Measurements from ENCODE around the gene ANKS1A. TPM values are rescaled to one million over a fixed set of nuclear protein-coding genes. Genes with fewer than 3 reads are reported as not detected.

Gene ANKS1A
- polyA plus RNA-seq, 2 of the 4 experiments (the other 2 are of a cell fraction), result 3.6 to 5.9 TPM

DNA sequence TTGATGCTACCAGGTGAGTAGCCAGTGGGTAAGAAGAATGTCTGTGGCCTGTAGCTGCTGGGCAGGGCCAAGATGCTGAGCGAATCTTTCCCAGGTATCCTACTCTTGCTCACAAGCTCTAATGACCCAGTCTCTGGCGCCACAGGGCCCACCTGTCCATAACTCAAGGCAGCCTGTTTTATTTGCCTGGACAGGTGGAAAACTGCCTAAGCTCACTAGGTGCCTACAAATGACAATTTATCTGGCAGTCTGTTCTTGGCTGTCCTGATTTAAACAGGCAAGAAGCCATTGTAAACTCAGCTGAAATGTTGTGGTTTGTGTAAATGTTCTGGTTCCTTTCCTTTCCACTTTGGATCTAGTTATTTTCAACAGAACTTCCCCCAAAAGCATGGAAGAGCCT, 138.8 kb downstream of the ANKS1A start (continued):
- TF ChIP-seq NPAS2 (CRISPR knock-in tag; IDR thresholded peaks at IDR 0.05; ENCODE audit: borderline replicate concordance), result no peak
- TF ChIP-seq, protein P1, sequence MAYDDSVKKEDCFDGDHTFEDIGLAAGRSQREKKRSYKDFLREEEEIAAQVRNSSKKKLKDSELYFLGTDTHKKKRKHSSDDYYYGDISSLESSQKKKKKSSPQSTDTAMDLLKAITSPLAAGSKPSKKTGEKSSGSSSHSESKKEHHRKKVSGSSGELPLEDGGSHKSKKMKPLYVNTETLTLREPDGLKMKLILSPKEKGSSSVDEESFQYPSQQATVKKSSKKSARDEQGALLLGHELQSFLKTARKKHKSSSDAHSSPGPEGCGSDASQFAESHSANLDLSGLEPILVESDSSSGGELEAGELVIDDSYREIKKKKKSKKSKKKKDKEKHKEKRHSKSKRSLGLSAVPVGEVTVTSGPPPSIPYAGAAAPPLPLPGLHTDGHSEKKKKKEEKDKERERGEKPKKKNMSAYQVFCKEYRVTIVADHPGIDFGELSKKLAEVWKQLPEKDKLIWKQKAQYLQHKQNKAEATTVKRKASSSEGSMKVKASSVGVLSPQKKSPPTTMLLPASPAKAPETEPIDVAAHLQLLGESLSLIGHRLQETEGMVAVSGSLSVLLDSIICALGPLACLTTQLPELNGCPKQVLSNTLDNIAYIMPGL (CRISPR knock-in tag; IDR thresholded peaks at IDR 0.05; ENCODE audit: borderline replicate concordance), result no peak
- no peak for TF ChIP-seq ZNF302 (CRISPR knock-in tag; IDR thresholded peaks at IDR 0.05)
- TF ChIP-seq, protein P2, sequence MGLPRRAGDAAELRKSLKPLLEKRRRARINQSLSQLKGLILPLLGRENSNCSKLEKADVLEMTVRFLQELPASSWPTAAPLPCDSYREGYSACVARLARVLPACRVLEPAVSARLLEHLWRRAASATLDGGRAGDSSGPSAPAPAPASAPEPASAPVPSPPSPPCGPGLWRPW (IDR thresholded peaks at IDR 0.05), result no peak
- no peak for TF ChIP-seq FOSL2 (IDR thresholded peaks at IDR 0.05)
- TF ChIP-seq FOSL2 (CRISPR knock-in tag; IDR thresholded peaks at IDR 0.05), result no peak
- no peak for TF ChIP-seq KDM5A (IDR thresholded peaks at IDR 0.05)
- TF ChIP-seq, protein P3, sequence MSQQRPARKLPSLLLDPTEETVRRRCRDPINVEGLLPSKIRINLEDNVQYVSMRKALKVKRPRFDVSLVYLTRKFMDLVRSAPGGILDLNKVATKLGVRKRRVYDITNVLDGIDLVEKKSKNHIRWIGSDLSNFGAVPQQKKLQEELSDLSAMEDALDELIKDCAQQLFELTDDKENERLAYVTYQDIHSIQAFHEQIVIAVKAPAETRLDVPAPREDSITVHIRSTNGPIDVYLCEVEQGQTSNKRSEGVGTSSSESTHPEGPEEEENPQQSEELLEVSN (IDR thresholded peaks at IDR 0.05; ENCODE audit: borderline replicate concordance, low read depth), result no peak

DNA sequence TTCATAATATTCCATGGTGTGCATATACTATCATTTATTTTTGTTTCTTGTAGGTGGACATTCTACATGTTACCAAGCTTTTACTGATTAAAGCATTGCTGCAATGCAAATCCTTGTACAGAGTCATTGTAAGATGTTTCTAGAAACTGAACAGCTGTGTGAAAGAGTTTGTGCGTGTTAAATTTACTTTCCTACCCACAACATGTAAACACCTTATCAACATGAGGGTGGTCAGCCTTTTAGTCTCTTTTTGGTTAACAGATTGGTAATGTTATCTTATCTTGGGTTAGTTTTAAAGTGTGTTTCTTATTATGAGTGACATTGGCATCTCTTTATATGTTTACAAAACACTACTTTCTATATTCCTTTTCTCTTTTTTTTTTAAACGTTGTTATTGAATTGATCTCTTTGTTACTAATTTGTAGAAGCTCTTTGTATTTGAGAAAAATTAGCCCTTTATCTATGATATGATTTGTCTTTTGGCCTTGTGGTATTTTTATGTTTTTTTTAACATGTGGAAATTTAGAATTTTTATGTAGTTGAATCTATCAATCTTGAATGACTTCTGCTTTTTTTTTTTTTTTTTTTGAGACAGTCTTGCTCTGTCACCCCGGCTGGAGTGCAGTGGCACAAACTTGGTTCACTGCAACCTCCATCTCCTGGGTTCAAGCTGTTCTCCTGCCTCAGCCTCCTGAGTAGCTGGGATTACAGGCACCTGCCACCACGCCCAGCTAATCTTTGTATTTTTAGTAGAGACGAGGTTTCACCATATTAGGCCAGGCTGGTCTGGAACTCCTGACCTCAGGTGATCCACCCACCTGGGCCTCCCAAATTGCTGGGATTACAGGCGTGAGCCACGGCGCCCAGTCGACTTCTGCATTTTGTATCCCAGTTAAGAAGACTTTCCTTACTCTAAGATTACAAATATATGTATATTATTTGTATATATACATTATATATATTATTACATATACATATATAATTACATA, 140.0 kb downstream of the ANKS1A start:
- Histone ChIP-seq H3K4me1 (peaks cover 22% of the 10 kb centered on the region), H3K27ac (no peak overlapping the region), H3K9me3 (no peaks in the 10 kb centered on the region), H3K4me3 (no peak overlapping the region), H3K4me2 (no peak overlapping the region)
- POLR2A ChIA-PET, result no interaction called here
- no peak for DNase-seq (ENCODE audit: low read depth in 1 of 2, low spot score in 1 of 2)
- TF ChIP-seq RNF2 (IDR thresholded peaks at IDR 0.05; ENCODE audit: borderline replicate concordance, low read depth), result no peak
- TF ChIP-seq, protein P1 (CRISPR knock-in tag; IDR thresholded peaks at IDR 0.05; ENCODE audit: borderline replicate concordance), result no peak
- TF ChIP-seq NFE2L2 (conservative IDR thresholded peaks at IDR 0.05; ENCODE audit: low read length), result no peak
- TF ChIP-seq, protein P4, sequence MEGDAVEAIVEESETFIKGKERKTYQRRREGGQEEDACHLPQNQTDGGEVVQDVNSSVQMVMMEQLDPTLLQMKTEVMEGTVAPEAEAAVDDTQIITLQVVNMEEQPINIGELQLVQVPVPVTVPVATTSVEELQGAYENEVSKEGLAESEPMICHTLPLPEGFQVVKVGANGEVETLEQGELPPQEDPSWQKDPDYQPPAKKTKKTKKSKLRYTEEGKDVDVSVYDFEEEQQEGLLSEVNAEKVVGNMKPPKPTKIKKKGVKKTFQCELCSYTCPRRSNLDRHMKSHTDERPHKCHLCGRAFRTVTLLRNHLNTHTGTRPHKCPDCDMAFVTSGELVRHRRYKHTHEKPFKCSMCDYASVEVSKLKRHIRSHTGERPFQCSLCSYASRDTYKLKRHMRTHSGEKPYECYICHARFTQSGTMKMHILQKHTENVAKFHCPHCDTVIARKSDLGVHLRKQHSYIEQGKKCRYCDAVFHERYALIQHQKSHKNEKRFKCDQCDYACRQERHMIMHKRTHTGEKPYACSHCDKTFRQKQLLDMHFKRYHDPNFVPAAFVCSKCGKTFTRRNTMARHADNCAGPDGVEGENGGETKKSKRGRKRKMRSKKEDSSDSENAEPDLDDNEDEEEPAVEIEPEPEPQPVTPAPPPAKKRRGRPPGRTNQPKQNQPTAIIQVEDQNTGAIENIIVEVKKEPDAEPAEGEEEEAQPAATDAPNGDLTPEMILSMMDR (IDR thresholded peaks at IDR 0.05), result no peak
- TF ChIP-seq KDM1A (IDR thresholded peaks at IDR 0.05; ENCODE audit: low read depth), result no peak
- TF ChIP-seq, protein P5, sequence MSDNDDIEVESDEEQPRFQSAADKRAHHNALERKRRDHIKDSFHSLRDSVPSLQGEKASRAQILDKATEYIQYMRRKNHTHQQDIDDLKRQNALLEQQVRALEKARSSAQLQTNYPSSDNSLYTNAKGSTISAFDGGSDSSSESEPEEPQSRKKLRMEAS (IDR thresholded peaks at IDR 0.05), result no peak
- no peak for TF ChIP-seq BHLHE40 (IDR thresholded peaks at IDR 0.05; ENCODE audit: low read depth, low read length)
- no peak for TF ChIP-seq ESRRA (IDR thresholded peaks at IDR 0.05; ENCODE audit: borderline replicate concordance, low read length)
- TF ChIP-seq HOXB5 (CRISPR knock-in tag; IDR thresholded peaks at IDR 0.05), result no peak
- no peak for TF ChIP-seq PHF8 (IDR thresholded peaks at IDR 0.05; ENCODE audit: borderline replicate concordance, low read depth)
- no peak for TF ChIP-seq NR3C1 (IDR thresholded peaks at IDR 0.05)
- TF ChIP-seq EHMT2 (IDR thresholded peaks at IDR 0.05; ENCODE audit: low read depth), result no peak
- CTCF ChIA-PET, result interaction anchor here (1.8 kb wide), 1 partner anchor 212 kb away, joined by 5 read pairs; no protein-coding TSS in a partner anchor
- 81% methylated on average over 9 of the region's 9 CpGs for WGBS (ENCODE audit: missing lambda C conversion rate)
- no peak for ATAC-seq
- FAIRE-seq, result no peak

Data from A549 (cell line).